Hair follicular keratinocyte (primary cell): ENCODE data around the gene RUFY4. TPM values are rescaled to one million over a fixed set of nuclear protein-coding genes. Genes with fewer than 3 reads are reported as not detected.

Experiments
- total RNA-seq: library from RNA; depleted of rRNA; stranded (reverse); fragments of >200 nt; gene quantifications from 2 replicates; pipeline ENCODE4 v1.2.3, GENCODE V29; 2015

The RUFY4 gene
- total RNA-seq, result not detected in 2 replicates

GRCh38 chr2:218068721-218069334 is at the start of gene RUFY4:
Gene RUFY4, plus strand, starts transcription at chr2:218069253. Its CDS starts 1,353 bp downstream, at chr2:218070606.

GRCh38 chr2:218125626-218126080 is 56.6 kb downstream of the RUFY4 start, which contains the start of gene CXCR2:
Gene CXCR2, plus strand, starts transcription at chr2:218126028. Its CDS starts 8,774 bp downstream, at chr2:218134802.

Other genes starting within 250 kb of the RUFY4 start
- gene TNS1, start 66.3 kb upstream of the RUFY4 start, total RNA-seq, result 0.39 and 4.2 TPM in 2 replicates
- not detected in 2 replicates for gene CXCR2, start 56.8 kb downstream of the RUFY4 start, total RNA-seq
- 0.11 TPM in 1 of 2 replicates, not detected in the other for gene CXCR1, start 97.7 kb downstream of the RUFY4 start, total RNA-seq
- 709 and 716 TPM in 2 replicates for gene ARPC2, start 147.9 kb downstream of the RUFY4 start, total RNA-seq
- gene GPBAR1, start 191.8 kb downstream of the RUFY4 start, total RNA-seq, result not detected in 2 replicates
- gene AAMP, start 200.9 kb downstream of the RUFY4 start, total RNA-seq, result 126 and 189 TPM in 2 replicates
- gene PNKD, start 201.3 kb downstream of the RUFY4 start, total RNA-seq, result 30.8 and 32.3 TPM in 2 replicates
- gene TMBIM1, start 223.2 kb downstream of the RUFY4 start, total RNA-seq, result 266 and 371 TPM in 2 replicates